CD4-positive, alpha-beta T cell treated with Interleukin-17A for 4 hours (primary cell): ENCODE results near the gene LGALS3BP.
"Not testable (repeated sequence)": the region's sequence is repeated elsewhere in the genome, so short reads cannot be mapped to it uniquely, and the experiment has no call there.

Source experiments
- DNase-seq: peaks from one replicate; pipeline ENCODE4 v3.0.0-alpha.2; 2020; ENCODE audit warnings: mixed read lengths

LGALS3BP gene

DNA sequence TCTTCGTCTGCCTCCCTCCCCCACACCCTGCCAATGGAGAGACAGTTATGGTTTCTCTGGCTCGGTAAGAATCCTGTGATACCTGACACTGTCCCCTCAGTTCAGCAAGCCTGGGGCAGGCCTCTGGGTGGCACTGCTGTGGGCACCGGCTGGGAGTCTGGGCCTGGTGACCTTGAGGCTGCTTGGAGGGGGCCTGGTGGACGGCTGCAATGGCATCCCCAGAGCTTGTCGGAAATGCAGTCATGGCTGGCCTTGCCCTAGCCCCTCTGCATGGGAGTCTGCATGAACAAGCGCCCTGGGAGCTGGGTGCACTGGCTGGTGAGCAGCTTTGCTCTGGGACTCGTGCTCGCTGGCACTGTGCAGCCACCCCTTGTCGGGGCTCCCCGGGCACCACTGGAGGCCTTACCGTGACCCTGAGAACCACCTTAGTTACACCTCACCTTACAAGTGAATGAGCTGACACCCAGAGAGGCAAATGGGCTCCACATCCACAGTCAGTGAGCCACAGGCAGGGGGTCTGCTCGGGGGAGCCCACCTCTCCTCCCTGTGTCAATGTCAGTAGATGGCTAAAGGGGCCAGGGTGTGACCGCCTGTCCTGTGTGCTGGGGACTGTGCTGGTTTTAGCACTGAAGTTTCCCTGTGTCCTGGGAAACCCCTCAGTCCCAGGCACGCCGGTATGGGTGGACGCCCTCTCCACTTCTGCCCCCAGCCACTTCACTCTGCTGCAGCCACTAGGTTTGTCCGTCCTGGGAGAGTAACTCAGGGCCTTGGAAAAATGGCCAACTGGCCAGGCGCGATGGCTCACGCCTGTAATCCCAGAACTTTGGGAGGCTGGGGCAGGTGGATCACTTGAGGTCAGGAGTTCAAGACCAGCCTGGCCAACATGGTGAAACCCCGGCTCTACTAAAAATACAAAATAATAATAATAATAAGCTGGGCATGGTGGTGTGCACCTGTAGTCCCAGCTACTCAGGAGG lies 1.4 kb downstream of the LGALS3BP start:
- no peak for DNase-seq

- DNase-seq: no peak
These were observed 2.1 kb downstream of the LGALS3BP start for GRCh38 chr17:78977681-78977943.

GRCh38 chr17:78976907-78977680 lies 2.6 kb downstream of the LGALS3BP start:
- no peak for DNase-seq

DNA sequence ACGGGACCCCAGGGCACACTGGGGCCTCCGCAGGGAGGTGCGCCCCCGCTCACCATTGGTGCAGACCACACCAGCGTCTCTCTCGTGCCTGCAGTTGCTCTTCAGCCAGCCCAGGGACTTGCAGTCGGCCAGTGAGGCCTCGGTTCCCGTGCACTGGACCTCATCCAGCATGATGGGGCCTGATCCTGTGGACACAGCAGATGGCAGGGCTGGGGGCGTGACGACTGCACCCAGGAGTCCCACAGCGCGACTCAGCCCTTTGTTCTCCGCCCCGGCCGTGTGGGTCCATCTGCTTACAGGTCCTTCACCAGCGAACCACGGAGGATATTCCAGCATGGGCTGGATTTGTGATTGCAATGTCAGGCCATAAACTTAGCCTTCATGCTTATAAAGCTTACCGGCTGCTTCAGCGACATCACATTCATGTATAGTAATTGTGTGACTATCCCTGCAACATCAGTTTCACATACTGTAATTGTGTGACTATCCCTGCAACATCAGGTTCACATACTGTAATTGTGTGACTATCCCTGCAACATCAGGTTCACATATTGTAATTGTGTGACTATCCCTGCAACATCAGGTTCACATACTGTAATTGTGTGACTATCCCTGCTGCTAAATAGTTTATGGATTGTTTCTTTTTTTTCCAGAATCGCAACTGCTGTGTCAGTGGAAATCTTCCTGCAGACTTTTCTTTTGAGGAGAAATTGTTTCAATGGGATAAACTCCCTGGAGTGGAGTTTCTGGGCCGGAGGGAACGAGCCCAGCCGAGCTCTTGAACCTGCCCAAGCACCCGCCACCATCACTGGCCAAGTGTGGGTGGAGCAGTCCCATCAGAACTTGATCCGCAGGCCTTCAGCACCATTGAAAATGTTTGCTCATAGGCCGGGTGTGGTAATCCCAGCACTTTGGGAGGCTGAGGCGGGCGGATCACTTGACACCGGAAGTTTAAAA lies 4.8 kb downstream of the LGALS3BP start:
- no peak for DNase-seq

DNA sequence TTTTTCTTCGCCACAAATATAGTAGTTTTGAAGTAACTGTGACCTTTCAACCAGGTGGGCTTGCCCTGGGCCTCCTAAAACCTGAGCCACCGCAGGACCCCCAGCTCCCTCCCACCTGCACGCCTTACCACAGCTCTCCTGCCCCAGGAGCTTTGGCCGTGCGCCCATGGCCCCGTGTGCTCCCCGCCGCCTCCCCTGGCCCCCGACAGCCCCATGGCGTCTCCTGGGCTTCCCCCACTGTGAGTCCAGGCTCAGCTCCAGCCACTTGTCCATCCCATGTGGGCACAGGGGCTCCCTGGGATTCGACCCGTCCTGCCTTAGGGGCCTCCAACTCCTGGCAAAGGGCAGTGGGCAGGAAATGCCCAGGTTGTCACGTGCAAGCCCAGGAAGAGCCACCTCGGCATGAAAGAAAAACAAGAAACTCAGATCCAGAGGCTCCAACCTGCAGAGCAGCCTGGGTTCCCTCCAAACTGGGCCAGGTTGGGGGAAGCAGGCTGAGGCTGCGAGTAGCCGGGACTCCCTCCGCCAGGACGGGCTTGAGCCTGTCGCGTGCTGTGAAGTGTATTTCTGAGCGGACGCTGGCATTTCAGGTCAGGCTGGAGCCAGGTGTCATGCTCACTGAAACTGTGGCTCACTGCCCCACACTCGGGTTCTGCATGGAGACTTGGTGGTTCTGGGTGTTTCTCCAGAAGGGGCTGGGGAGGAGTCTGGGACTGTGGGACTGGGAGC lies 5.8 kb downstream of the LGALS3BP start:
- no peak for DNase-seq

DNA sequence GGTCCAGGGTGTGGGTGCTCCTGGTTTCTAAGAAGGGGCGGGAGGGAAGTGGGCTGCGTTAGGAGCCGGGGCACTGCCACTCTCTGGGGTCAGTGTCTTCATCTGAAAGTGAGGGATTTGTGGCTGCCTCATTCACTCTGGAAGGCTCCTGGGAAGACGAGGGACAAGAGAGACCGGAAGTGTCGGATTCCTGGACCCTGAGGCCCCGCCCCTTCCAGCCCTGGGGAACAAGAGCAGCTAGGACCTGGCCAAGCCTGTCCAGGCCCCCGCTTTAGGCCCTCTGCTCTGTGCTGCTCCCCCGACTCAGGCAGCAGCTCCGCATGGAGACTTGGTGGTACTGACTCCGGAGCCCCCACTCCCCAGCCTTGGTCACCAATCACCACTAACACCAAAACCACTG lies 6.5 kb downstream of the LGALS3BP start:
- no peak for DNase-seq

- no peak for DNase-seq
These were observed 7.1 kb downstream of the LGALS3BP start for GRCh38 chr17:78972507-78973105.

- DNase-seq: no peak
These were observed 7.8 kb downstream of the LGALS3BP start for GRCh38 chr17:78971756-78972506.

DNA sequence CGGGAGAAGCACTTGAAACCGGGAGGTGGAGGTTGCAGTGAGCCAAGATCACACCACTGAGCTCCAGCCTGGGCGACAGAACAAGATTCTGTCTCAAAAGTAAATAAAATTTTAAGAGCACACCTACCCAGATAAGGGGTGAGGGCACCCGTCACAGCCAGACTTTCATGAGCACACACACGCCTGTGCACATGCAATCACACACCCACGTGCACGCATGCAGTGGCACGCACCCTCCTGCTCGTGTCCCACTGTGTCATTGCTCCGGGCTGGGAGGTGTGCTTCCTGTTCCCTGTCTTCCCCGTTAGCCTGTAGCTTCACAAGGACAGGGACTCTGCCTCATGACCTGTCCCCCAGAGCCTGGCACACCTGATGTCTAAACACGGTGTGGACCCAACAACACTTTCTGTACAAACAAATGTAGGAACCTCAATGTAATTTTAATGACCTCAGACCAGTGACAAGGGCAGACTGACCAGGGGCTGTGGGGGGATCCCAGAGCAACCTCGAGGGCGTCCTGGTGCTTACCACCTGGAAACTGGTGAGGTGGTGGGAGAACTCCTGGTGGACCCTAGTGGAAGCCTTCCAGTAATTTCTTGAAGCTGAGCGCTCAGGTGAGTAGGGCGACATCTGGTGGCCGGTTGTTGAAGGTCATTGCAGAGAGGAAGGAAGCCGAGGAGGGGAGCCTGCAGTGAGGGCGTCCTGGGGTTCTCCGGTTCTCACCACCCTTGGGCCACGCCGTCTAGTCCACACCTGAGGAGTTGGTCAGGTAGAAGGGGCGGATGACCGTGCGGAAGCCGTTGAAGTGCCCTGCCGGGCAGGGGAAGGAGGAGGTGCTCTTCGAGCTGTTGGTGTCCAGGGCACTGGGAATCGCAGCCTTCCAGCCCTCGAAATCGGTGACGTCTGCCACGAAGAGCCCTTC lies 8.6 kb downstream of the LGALS3BP start:
- peak; percentile 86 for DNase-seq

DNA sequence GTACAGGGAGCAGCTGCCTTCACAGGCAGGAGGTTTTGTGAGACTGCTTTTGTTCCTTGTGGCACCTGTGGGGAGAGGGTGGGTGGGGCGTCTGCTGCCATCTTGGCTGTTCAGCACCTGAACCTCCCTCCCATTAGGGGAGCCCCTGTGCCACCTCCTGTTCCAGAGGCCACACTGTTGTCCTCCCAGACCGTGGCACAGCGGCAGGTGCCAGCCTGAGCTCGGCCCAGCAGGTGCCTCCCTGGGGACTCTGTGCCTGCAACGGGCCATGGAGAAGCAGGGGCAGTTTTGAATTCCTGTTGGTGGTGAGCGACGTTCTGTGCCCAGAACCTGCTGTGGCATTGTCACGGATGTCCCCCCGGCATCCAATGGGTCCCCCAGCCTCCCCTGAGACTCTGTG lies 9.9 kb downstream of the LGALS3BP start:
- no peak for DNase-seq

DNA sequence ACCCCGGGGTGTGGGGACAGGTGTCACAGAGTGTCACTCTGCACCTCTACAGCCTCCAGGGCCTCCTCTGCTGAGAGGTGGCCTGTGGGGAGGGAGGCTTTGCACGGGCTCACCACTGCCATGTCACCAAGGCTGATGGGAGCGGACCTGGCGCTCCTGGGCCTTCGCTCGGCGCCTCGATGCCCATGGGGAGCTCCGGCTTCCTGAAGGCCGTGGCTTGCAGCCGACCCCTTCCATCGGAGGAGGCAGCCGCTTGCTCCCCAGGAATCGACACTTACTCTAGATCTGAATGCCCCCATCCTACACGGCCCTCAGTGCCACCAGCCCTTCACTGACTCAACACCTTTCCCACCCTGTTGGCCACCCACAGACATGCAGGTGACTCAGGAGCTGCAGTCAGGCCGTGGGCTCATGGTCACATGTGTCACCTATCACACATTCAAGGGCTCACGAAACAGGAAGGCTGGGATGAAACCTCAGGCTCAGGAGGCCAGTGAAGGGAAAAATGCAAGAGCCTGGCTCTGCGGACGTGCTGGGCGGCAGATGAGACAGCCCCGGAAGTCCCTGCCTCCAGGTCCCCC lies 11.9 kb downstream of the LGALS3BP start:
- no peak for DNase-seq

DNA sequence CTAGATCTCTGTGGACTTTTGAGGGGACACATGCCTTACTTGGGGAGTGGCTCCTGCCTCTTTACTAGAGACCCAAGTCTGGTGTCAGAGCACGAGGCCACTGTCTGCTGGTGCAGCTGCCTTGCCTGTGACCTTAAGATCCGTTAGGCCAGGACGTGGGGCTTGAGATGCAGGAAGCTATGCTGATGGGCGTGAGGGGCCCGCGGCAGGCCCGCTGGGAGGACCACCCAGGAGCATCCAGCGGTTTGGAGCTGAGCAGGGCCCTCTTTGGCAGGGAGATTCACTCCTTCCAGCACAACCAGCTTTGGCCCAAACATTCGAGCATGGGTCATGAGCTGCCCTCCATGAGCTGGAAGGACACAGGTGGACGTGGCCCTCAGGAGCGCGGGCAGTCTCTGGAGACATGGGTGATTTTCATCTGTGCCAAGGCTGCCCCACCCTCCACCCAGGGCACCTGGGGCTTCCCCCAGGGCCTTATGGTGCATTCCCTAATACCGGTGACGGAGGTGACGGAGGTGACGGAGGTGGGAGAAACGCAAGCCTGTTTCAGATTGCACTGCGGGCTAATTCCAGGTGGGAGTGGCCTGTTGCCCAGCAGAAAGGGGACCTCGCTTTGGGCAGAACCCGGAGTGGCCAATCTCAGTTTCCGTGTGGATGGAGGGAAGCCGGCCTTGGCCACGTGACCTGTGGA lies 12.7 kb downstream of the LGALS3BP start:
- no peak for DNase-seq

GRCh38 chr17:78966123-78966813 lies 13.5 kb downstream of the LGALS3BP start:
- DNase-seq: no peak

DNA sequence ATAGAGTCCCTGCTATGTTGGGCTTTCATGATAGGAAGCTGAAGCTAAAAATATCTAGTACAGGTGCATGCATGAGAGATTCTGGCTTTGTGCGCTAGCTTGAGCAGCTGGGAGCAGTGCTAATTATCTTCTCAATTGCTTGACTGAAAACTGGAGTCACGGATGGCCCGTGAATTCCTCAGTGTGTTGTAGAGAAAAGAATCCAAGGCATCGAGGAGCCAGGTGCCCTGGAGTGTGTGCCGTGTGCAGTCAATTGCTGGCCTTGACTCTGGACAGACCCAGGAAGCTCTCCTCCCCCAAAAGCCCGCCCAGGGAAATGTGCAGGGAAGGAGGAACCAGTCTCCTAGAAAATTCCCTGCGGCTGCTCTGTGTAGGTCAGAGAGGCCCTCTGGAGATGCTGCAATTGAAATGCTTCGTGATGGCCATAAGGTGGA lies 14.2 kb downstream of the LGALS3BP start:
- no peak for DNase-seq

DNA sequence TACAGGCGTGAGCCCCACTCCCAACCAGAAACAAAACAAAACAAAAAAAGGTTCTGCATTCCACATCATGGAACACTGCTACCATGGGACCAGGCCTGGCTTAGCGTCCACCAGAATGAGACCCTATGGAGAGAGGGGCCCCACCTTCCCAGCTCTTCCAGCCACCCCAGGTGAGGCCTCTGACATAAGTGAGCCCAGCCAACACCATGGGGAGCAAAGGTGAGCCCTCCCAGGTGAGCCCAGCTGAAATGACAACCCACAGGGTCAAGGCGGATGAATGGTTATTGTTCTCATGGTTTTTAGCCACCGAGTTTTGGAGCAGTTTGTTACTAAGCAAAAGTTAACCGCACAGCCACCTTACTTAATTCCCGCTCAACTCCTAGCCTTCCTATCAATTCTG lies 16.3 kb downstream of the LGALS3BP start:
- no peak for DNase-seq

DNA sequence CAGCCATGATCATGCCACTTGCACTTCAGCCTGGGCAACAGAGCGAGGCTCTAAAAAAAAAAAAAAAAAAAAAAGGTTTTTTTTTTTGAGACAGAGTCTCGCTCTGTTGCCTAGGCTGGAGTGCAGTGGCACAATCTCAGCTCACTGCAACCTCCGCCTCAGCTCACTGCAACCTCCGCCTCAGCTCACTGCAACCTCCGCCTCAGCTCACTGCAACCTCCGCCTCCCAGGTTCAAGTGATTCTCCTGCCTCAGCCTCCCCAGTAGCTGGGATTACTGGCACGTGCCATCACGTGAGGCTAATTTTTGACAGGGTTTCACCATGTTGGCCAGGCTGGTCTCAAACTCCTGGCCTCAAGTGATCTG lies 16.8 kb downstream of the LGALS3BP start:
- not testable (repeated sequence) for DNase-seq

DNA sequence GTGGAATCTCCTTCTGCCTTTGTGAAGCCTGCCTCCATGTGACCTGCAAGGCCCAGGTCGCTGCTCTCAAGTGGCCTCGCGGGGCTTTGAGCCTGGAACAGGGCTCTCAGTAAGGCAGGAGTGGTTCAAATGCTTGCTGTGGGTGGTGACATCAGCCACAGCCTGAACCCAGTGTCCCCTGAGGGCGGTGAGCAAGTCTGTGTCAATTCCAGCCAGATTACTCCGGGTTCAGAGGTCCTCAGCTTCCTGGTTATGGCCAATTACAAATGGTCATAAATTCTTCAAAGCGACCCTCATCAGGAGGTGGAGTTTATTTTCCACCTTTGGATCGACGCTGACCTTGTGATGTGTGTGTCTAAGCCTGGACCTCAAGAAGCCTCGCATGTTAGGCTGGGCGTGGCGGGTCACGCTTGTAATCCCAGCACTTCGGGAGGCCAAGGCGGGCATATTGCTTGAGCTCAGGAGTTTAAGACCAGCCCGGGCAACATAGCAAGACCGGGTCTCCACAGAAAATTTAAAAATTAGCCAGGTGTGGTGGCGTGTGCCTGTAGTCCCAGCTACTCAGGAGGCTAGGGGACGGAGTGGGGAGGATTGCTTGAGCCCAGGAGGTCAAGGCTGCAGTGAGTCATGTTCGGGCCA lies 17.3 kb downstream of the LGALS3BP start:
- no peak for DNase-seq

DNA sequence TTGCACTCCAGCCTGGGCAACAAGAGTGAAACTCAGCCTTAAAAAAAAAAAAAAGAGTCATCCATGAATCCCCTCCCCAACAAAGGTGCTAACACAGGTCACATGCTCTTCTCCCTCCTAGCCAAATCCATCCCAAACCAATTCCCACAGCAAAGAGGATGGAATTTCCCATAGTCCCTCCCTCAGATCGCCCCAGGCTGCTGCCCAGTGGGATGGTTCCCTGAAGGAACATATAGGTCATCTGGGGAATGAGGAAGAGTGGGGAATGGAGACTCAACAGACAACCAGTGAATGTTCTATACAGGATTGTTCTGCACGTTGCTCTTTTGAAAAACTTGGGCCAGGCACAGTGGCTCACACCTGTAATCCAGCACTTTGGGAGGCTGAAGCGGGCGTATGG lies 18.2 kb downstream of the LGALS3BP start:
- DNase-seq: no peak
